MG63 (cell line): ENCODE data around the gene SARNP. TPM values are rescaled to one million over a fixed set of nuclear protein-coding genes. Genes with fewer than 3 reads are reported as not detected.

Source experiments
- DNase-seq: peaks from one replicate; pipeline ENCODE4 v3.0.0-alpha.2; 2020
- H3K27me3 ChIP-seq: fragments of 250-450 bp; sonication (Bioruptor Pico); 2 replicates; pipeline ENCODE4 v1.5.1; 2020; ENCODE audit warnings: mild to moderate bottlenecking, moderate library complexity
- H3K36me3 ChIP-seq: fragments of 250-450 bp; sonication (Bioruptor Pico); 2 replicates; pipeline ENCODE4 v1.5.1; 2020; ENCODE audit warnings: mild to moderate bottlenecking, moderate library complexity
- H3K4me3 ChIP-seq: fragments of 250-450 bp; sonication (Bioruptor Pico); 2 replicates; pipeline ENCODE4 v1.5.1; 2020; ENCODE audit warnings: mild to moderate bottlenecking, moderate library complexity
- H3K9me3 ChIP-seq: fragments of 250-450 bp; sonication (Bioruptor Pico); 2 replicates; pipeline ENCODE4 v1.5.1; 2020; ENCODE audit warnings: mild to moderate bottlenecking, moderate library complexity
- total RNA-seq: library from RNA; depleted of rRNA; stranded (reverse); fragments of >200 nt; shearing (Covaris generic); gene quantifications from 2 replicates; pipeline ENCODE4 v1.2.3, GENCODE V29; 2014; ENCODE audit warnings: low replicate concordance

The SARNP gene
- total RNA-seq, 1 experiment from 2014 or later, result 142 TPM

DNA sequence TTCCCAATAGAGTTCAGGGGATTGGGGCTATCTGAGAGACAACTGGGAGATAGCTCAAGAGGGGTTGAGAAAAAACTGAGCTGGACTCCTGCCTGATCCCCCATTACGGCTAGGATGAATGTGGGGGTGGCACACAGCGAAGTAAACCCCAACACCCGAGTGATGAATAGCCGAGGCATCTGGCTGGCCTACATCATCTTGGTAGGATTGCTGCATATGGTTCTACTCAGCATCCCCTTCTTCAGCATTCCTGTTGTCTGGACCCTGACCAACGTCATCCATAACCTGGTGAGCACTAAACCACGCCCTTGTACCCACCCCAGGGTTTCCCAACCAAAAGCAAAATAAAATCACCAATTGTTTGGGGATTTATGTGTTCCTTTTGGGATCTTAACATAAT is 1.4 kb upstream of the SARNP start:
- H3K27me3 ChIP-seq, result no peaks in the 10 kb centered on the region
- peak overlapping the region; percentile 82 for H3K4me3 ChIP-seq
- H3K36me3 ChIP-seq, result peaks cover 73% of the 10 kb centered on the region
- no peak for DNase-seq
- no peaks in the 10 kb centered on the region for H3K9me3 ChIP-seq

DNA sequence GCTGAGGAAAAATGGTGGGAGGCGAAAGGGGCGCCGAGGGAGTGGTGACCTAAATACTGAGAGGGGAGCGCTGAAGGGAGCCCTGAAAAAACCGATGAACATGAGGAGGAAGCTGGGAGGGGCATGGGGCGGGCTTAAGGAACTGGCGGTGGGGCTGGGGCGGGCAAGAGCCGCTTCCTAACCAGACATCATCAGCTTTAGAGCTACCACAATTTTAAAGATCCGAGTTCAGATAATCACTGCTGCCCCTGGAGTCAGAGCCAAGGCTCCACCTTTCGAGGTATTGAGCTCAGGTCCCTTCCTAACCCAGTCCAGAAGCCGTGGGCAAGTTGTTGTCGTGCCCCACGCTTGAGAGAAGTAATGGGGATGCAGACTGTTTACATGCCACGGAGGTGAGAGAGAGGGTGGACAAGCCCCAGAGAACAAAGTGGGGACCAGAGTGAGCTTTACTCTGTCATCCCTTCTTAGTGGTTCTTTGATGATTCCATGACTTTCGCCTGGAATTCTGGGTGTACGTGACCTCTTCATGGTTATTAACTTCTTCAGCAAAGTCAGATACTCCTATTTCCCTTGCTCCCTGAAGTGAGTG is 710 bp upstream of the SARNP start:
- no peak for DNase-seq
- Histone ChIP-seq H3K4me3 (peak overlapping the region; percentile 82), H3K27me3 (no peaks in the 10 kb centered on the region), H3K36me3 (peaks cover 72% of the 10 kb centered on the region), H3K9me3 (no peaks in the 10 kb centered on the region)

DNA sequence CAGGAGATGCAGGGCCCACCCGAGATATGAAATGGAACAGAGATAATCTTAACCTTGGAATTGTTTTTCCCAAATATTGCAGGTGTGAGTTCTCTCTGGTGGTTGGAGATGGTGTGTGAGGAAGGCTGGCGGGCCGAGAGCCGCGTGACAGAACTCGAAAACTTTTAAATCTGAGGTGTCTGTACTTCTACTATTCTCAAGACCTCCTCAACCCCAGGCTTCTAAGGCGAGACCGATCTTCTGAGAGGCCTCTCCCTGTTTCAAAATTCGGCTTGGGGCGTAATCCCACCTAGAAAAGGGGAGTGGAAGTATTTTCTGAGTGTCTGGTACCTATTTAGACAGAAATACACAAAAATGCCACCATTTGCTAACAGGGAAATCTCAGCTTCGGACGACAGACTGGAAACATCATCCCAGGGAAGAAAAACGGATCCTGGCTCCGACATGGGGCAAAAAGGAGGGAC is 611 bp downstream of the SARNP start:
- no peak for DNase-seq
- Histone ChIP-seq H3K9me3 (no peaks in the 10 kb centered on the region), H3K4me3 (peak overlapping the region; percentile 82), H3K27me3 (no peaks in the 10 kb centered on the region), H3K36me3 (peaks cover 72% of the 10 kb centered on the region)

DNA sequence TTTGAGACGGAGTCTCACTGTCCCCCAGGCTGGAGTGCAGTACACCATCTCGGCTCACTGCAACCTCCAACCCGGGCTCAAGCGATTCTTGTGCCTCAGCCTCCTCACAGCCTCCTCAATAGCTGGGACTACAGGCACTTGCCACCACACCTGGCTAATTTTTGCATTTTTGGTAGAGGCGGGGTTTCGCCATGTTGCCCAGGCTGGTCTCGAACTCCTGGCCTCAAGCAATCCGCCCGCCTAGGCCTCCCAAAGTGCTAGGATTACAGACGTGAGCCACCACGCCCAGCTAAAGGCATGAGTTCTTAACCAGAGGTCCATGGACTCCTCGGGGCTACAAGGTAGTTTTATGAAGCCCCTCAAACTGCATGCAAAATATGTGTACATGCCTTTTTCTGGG is 2.1 kb downstream of the SARNP start:
- Histone ChIP-seq H3K36me3 (peaks cover 66% of the 10 kb centered on the region), H3K27me3 (no peaks in the 10 kb centered on the region), H3K9me3 (no peaks in the 10 kb centered on the region), H3K4me3 (no peak overlapping the region)
- DNase-seq, result no peak

DNA sequence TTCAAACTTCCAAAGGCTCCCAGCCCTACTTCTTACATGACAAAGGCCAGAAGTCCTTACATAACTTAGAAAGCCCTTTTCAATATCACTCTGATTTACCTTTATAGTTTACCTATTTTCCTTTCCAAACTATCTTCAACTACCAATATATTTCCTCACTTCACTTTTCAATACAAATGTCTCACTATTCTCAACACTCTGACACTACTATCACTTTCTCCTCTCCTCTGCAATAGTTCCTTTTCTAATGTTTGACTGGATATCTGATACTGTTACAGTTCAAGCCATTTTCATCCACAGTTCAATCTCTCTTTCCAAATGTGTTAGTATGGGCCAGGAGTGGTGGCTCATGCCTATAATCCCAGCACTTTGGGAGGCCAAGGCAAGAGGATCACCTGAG is 3.3 kb downstream of the SARNP start:
- DNase-seq, result no peak

DNA sequence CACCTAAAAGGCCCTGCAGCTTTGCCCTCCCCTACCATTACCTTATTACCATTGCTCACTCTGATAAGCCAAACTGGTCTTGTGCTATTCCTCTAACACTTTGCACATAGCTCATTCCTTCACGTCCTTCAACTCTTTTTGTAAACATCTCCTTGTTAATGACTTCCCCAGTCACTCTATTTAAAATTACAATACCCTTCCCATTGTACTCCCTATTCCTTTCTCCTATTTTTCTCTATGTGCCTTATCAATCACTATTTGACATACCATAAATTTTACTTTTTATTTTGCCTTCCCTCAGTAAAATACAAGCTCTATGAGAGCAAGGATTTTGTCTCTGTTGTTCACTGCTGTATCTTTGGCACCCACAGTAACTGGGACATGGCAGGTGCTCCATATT is 5.4 kb downstream of the SARNP start:
- Histone ChIP-seq H3K27me3 (no peaks in the 10 kb centered on the region), H3K4me3 (no peak overlapping the region), H3K36me3 (peaks cover 60% of the 10 kb centered on the region), H3K9me3 (no peaks in the 10 kb centered on the region)
- no peak for DNase-seq

More for the DNA sequence above, 3.3 kb downstream of the SARNP start:
- H3K9me3 ChIP-seq, result no peaks in the 10 kb centered on the region
- peaks cover 55% of the 10 kb centered on the region for H3K36me3 ChIP-seq
- no peak overlapping the region for H3K4me3 ChIP-seq
- H3K27me3 ChIP-seq, result no peaks in the 10 kb centered on the region

DNA sequence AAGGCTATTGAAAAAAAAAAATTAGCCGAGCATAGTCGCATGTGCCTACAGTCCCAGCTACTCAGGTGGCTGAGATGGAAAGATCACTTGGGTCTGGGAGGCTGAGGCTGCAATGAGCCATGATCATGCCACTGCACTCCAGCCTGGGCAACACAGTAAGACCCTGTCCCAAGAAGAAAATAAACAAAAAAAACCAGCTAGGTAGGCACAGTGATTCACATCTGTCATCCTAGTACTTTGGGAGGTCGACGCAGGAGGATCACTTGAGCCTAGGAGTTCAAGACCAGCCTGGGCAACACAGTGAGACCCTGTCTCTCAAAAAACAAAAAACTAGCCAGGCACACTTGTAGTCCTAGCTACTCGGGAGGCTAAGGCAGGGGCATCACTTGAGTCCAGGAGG is 8.2 kb downstream of the SARNP start:
- H3K9me3 ChIP-seq, result no peaks in the 10 kb centered on the region
- no peak overlapping the region for H3K4me3 ChIP-seq
- peaks cover 49% of the 10 kb centered on the region for H3K36me3 ChIP-seq
- DNase-seq, result no peak
- no peaks in the 10 kb centered on the region for H3K27me3 ChIP-seq

DNA sequence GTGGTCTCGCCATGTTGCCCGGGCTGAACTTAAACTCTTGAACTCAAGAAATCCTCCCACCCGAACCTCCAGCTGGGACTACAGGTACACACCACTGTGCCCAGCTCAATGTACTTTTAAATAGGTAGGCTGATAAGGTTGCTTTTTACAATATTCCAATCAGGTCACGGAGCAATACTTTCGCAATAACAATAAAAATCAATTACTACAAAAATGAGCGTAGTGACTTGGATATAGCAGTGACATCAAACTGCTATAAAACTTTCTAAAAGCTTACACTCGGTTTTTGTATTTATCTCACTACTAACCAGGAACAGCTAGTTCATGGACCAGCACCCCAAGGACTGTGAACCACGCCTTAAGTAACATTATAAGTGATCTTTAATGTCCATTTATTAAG is 10.5 kb downstream of the SARNP start:
- peaks cover 46% of the 10 kb centered on the region for H3K36me3 ChIP-seq
- no peak for DNase-seq
- no peak overlapping the region for H3K4me3 ChIP-seq
- no peaks in the 10 kb centered on the region for H3K9me3 ChIP-seq
- H3K27me3 ChIP-seq, result no peaks in the 10 kb centered on the region

DNA sequence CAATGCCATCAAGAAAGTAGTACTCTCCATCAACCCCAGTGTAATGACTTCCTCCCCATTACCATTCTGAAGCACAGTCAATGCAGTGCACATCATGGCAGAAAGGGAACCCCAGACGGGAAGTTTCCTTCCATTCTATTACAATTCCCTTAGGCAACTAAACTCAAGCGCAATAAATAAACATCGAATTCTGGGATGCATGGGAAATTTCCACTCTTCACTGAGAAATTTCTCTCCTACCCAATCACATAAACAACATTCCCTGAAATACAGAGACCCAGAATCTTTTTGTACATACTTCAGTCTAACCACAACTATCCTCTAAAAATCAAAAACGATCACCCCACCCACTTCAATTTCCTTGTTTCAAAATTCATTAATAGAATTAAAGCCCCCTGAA is 20.0 kb downstream of the SARNP start:
- Histone ChIP-seq H3K4me3 (no peak overlapping the region), H3K9me3 (no peaks in the 10 kb centered on the region), H3K27me3 (no peaks in the 10 kb centered on the region), H3K36me3 (peaks cover 86% of the 10 kb centered on the region)
- no peak for DNase-seq

DNA sequence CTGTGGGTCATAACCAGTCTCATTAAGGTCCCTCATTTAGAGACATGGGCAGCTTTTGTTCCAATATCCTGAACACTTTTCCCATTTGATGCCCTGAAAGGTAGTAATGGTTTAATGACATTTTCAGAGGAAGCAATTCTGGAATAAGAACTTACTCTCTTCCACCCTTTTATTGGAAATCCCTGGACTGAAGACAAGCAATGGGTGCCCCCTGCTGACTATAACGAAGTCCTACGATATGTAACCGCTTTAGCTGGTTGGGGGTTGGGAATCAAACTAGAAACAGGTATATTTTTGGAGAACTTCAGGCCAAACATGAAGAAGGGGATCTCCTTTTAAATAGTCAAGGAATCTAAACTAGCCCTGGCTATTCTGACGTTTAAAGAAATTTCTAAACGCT is 20.5 kb downstream of the SARNP start:
- peaks cover 84% of the 10 kb centered on the region for H3K36me3 ChIP-seq
- no peaks in the 10 kb centered on the region for H3K9me3 ChIP-seq
- peak; percentile 7 for DNase-seq
- no peaks in the 10 kb centered on the region for H3K27me3 ChIP-seq
- no peak overlapping the region for H3K4me3 ChIP-seq

DNA sequence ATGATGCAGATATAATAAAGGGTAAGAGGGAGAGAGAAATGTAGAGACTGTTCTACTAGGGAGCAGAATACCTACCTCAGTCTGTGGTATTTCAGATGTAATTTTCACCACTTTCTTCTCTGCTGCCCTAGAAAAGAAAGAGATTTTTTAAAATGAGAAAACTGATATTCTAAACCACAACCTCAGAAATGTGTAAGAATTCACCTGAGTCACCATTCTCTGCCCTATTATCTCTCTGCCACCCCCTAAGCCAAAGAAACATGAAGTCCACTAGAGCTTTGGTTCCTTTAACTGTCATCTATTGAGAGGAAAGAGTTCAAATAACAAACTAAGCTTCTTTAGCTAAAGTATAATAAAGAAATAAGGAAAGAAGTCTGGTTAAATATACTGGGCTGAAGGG is 21.6 kb downstream of the SARNP start:
- DNase-seq, result no peak
- H3K27me3 ChIP-seq, result no peaks in the 10 kb centered on the region
- H3K9me3 ChIP-seq, result no peaks in the 10 kb centered on the region
- no peak overlapping the region for H3K4me3 ChIP-seq
- peaks cover 79% of the 10 kb centered on the region for H3K36me3 ChIP-seq

DNA sequence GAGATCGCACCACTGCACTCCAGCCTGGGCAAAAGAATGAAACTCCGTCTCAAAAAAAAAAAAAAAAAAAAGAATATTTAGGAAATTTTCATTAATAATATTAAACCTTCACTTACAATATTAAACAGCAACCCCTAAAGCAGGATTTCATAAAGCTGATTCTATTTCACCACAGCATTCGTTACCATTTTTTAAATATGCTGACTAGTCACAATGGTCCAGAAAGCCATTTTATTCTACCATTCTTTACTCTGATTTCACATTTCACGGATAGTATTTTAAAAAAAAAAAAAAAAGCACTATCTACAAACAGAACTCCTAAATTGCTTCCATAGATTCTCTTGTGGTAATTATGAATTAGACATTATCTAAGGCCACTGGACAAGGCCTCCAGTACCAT is 27.6 kb downstream of the SARNP start:
- H3K36me3 ChIP-seq, result peaks cover 73% of the 10 kb centered on the region
- no peak overlapping the region for H3K4me3 ChIP-seq
- no peak for DNase-seq
- H3K27me3 ChIP-seq, result no peaks in the 10 kb centered on the region
- H3K9me3 ChIP-seq, result no peaks in the 10 kb centered on the region

DNA sequence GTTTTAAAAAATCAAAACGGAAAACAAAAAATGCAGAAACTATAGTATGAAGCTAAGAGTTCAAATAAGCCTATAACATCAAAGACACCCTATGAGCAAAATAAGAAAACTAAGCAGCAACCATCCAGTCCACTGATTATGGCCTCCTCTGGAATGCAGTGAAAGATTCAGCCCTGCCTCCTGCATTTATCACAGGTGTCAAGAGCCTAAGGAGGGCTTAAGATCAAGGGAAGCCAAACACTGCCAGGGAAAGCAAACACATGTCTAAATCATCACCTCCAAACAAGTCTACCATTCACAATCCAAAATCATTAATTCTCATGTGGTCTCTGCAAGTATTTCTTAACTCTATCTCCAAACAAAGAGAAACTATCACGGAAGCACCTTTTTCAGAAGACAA is 28.4 kb downstream of the SARNP start:
- peaks cover 76% of the 10 kb centered on the region for H3K36me3 ChIP-seq
- DNase-seq, result no peak
- H3K9me3 ChIP-seq, result no peaks in the 10 kb centered on the region
- H3K4me3 ChIP-seq, result no peak overlapping the region
- no peaks in the 10 kb centered on the region for H3K27me3 ChIP-seq

DNA sequence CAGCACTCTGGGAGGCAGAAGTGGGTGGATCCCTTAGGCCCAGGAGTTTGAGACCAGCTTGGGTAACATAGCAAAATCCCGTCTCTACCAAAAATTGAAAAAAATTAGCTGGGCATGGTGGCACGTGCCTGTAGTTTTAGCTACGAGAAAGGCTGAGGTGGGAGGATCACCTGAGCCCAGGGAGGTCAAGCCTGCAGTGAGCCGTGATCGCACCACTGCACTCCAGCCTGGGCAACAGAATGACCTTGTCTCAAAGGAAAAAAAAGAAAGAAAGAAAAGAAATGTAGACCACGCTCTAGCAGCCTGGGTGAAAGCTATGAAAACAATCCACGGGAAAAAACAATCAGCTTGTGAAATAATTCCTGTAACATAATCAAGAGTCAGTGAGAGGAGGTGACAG is 29.0 kb downstream of the SARNP start:
- H3K36me3 ChIP-seq, result peaks cover 76% of the 10 kb centered on the region
- DNase-seq, result no peak
- no peaks in the 10 kb centered on the region for H3K9me3 ChIP-seq

DNA sequence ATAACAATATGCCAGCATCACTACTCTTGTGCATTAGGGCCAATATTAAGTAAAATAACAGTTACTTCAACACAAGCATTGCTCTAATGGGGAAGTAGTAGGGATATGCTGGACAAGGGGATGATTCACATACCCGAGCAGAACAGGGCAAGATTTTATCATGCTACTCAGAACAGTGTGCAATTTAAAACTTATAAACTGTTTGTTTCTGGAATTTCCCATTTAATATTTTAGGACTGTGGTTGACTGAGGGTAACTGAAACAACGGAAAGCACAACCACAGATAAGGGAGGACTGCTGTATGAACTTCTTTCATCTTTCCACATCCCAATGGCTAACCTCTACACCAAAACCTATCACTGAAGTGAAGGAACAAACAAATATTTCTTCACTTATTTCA is 36.8 kb downstream of the SARNP start:
- H3K4me3 ChIP-seq, result no peak overlapping the region
- H3K27me3 ChIP-seq, result no peaks in the 10 kb centered on the region
- DNase-seq, result no peak
- H3K9me3 ChIP-seq, result no peaks in the 10 kb centered on the region
- peaks cover 76% of the 10 kb centered on the region for H3K36me3 ChIP-seq

More for the DNA sequence above, 29.0 kb downstream of the SARNP start:
- Histone ChIP-seq H3K27me3 (no peaks in the 10 kb centered on the region), H3K4me3 (no peak overlapping the region)

DNA sequence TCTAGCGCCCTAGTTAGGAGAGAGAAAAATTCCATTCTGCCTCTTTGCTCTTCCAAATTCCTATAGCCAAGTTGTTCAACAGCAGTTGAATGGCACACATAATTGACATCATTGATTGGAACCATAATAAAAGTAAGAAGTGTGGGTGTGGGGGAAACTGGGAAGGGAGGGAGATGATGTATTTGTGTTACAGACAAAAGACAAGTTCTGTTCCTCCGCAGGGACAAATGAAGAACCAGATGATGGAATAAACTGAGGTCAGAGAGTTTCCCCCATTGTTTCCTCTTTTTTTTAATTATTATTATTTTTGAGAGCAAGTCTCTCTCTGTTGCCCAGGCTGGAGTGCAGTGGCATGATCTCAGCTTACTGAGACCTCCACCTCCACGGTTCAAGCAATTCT is 39.7 kb downstream of the SARNP start:
- no peak for DNase-seq
- Histone ChIP-seq H3K36me3 (peaks cover 64% of the 10 kb centered on the region), H3K4me3 (no peak overlapping the region), H3K9me3 (no peaks in the 10 kb centered on the region), H3K27me3 (no peaks in the 10 kb centered on the region)

DNA sequence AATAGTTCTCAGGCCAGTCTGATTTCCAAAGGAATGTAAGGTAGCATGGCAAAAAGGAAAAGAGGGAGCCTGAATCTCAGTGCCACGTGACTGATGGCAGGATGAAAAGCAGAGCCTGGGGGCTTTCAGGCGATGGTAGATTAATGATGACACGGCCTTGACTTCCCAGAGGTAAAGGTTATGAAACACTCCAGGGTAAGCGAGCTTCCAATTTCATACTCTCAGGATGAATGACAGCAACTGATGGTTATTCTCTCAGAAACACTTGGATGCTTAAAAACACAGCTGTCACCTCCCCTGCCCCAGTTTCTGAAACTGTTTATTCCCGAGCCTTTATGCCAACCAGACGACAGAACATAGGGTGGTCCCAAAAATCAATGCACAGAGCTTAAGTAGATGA is 45.8 kb downstream of the SARNP start:
- DNase-seq, result no peak
- Histone ChIP-seq H3K9me3 (no peaks in the 10 kb centered on the region; the same call in 1 of the 2 replicates), H3K4me3 (no peak overlapping the region), H3K27me3 (no peaks in the 10 kb centered on the region), H3K36me3 (peaks cover 55% of the 10 kb centered on the region)

DNA sequence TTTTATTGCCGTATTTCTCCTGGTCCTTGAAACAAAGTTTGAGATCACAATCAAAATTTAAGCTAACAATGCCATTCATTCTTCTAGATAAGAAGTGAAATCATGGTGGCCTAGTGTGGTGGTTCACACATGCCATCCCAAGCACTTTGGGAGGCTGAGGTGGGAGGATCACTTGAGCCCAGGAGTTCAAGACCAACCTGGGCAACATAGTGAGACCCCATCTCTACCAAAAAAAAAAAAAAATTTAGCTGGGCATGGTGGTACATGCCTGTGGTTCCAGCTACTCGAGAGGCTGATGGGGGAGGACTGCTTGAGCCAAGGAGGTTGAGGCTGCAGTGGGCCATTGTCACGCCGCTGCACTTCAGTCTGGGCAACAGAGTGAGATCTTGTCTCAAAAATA is 50.4 kb downstream of the SARNP start:
- Histone ChIP-seq H3K4me3 (no peak overlapping the region), H3K27me3 (no peaks in the 10 kb centered on the region), H3K36me3 (peaks cover 45% of the 10 kb centered on the region), H3K9me3 (no peaks in the 10 kb centered on the region; the same call in 1 of the 2 replicates)
- no peak for DNase-seq
